ENCODE results near the gene CDR2L. TPM values are rescaled to one million over a fixed set of nuclear protein-coding genes. Genes with fewer than 3 reads are reported as not detected.
A peak's percentile ranks its signal among the peaks of the same experiment; 100 is the strongest.
"Not testable (repeated sequence)": the region's sequence is repeated elsewhere in the genome, so short reads cannot be mapped to it uniquely, and the experiment has no call there.

Gene CDR2L
- polyA plus RNA-seq, 3 donors: 0.05 TPM; not detected in 2

DNA sequence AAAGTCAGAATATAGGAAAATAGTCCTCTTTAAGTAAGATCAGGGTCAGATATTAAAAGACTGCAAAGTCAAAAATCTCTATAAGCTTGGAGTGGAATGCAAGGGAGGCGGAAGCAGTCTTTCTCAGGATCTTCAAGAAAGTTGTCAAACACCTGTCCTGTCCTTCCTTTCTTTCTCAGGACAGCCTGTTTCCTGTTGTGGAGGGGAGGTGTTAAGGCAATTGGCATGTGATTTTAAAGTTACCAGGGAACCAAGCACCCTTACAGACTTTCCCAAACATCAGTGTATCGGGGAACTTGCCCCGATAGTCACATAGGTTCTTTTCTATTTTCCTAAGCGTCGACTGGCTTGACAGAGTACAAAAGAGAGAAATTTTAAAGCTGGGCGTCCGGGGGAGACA lies 57.3 kb downstream of the CDR2L start:
- DNase-seq: no peak
- peaks cover 0 to 2% (median 0%) of the 10 kb centered on the region in 3 donors for H3K27me3 Mint-ChIP-seq (ENCODE audit: low read depth in 3 of 3)
- no peak overlapping the region for H3K4me3 ChIP-seq (replicated peaks in 1 of 3; ENCODE audit: low read depth in 2 of 3, low read length in 3 of 3)
- H3K4me2 ChIP-seq (replicated peaks; ENCODE audit: extremely low read depth, low read length, poor library complexity, severe bottlenecking): no peak overlapping the region
- no peak overlapping the region for H3K4me3 Mint-ChIP-seq
- H3K27ac Mint-ChIP-seq: peak overlapping the region in 1 of 7 donors; percentile 46
- no peaks in the 10 kb centered on the region for H3K9me3 ChIP-seq (replicated peaks in 1 of 2; ENCODE audit: control insufficient read depth in 1 of 2, insufficient read depth in 1 of 2, low read length in 2 of 2)
- H3K9ac ChIP-seq (ENCODE audit: insufficient read depth, low read length, poor library complexity, severe bottlenecking): no peak overlapping the region
- WGBS (ENCODE audit: insufficient coverage): no CpG with 5 or more reads among the region's 7 CpGs
- H3K27me3 ChIP-seq (ENCODE audit: control insufficient read depth in 2 of 2, insufficient read depth in 2 of 2, low read length in 2 of 2): no peaks in the 10 kb centered on the region
- TF ChIP-seq, protein P1, sequence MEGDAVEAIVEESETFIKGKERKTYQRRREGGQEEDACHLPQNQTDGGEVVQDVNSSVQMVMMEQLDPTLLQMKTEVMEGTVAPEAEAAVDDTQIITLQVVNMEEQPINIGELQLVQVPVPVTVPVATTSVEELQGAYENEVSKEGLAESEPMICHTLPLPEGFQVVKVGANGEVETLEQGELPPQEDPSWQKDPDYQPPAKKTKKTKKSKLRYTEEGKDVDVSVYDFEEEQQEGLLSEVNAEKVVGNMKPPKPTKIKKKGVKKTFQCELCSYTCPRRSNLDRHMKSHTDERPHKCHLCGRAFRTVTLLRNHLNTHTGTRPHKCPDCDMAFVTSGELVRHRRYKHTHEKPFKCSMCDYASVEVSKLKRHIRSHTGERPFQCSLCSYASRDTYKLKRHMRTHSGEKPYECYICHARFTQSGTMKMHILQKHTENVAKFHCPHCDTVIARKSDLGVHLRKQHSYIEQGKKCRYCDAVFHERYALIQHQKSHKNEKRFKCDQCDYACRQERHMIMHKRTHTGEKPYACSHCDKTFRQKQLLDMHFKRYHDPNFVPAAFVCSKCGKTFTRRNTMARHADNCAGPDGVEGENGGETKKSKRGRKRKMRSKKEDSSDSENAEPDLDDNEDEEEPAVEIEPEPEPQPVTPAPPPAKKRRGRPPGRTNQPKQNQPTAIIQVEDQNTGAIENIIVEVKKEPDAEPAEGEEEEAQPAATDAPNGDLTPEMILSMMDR (IDR thresholded peaks at IDR 0.05): no peak
- H3K9me3 Mint-ChIP-seq: peaks cover 0 to 2% (median 0%) of the 10 kb centered on the region in 7 donors
- peaks cover 32 to 36% of the 10 kb centered on the region in 2 donors for H3K36me3 Mint-ChIP-seq
- H3K27ac ChIP-seq (ENCODE audit: low read depth in 1 of 2, low read length in 2 of 2): no peak overlapping the region
- intact Hi-C loops (cut with micrococcal nuclease): loop anchor here (5.0 kb wide), 1 partner anchor 138 kb away; the partner anchor contains the start of gene SUMO2 (in 2 of the 2)
- H3K4me1 ChIP-seq (ENCODE audit: control insufficient read depth in 1 of 2, insufficient read depth in 2 of 2, low read length in 2 of 2): peaks cover 18 to 25% of the 10 kb centered on the region in 2 donors
- no peak overlapping the region for H2AFZ ChIP-seq (ENCODE audit: insufficient read depth, low read depth, low read length, poor library complexity, severe bottlenecking)
- peaks cover 28 to 35% of the 10 kb centered on the region in 2 donors for H3K36me3 ChIP-seq (replicated peaks in 1 of 2; ENCODE audit: control insufficient read depth in 1 of 2, insufficient read depth in 2 of 2, low read length in 2 of 2)
- peaks cover 23% of the 10 kb centered on the region for H3K4me1 Mint-ChIP-seq
- peaks cover 12% of the 10 kb centered on the region for H4K20me1 ChIP-seq (ENCODE audit: insufficient read depth, low read length)
- H3K79me2 ChIP-seq (ENCODE audit: insufficient read depth, low read length): peaks cover 41% of the 10 kb centered on the region

DNA sequence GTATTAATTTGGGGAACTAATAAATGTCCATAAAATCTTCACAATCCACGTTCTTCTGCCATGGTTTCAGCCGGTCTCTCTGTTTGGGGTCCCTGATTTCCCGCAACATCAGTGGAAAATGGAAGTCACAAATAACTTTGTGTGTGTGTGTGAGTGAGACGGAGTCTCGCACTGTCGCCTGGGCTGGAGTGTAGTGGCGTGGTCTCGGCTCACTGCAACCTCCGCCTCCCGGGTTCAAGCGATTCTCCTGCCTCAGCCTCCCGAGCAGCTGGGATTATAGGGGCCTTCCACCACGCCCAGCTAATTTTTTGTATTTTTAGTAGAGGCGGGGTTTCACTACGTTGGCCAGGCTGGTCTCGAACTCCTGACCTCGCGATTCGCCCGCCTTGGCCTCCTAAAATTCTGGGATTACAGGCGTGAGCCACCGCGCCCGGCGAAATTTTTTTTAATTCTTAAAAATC lies 58.5 kb downstream of the CDR2L start:
- Histone ChIP-seq H3K9ac (ENCODE audit: insufficient read depth, low read length, poor library complexity, severe bottlenecking) (peak overlapping the region; percentile 97), H3K4me1 (ENCODE audit: control insufficient read depth in 1 of 2, insufficient read depth in 2 of 2, low read length in 2 of 2) (peaks cover 18 to 25% of the 10 kb centered on the region in 2 donors), H3K36me3 (replicated peaks in 1 of 2; ENCODE audit: control insufficient read depth in 1 of 2, insufficient read depth in 2 of 2, low read length in 2 of 2) (peaks cover 26 to 34% of the 10 kb centered on the region in 2 donors), H2AFZ (ENCODE audit: insufficient read depth, low read depth, low read length, poor library complexity, severe bottlenecking) (peak overlapping the region; percentile 97), H3K79me2 (ENCODE audit: insufficient read depth, low read length) (peaks cover 41% of the 10 kb centered on the region), H4K20me1 (ENCODE audit: insufficient read depth, low read length) (peaks cover 12% of the 10 kb centered on the region), H3K27ac (ENCODE audit: low read depth in 1 of 2, low read length in 2 of 2) (peak overlapping the region; percentile 96), H3K4me2 (replicated peaks; ENCODE audit: extremely low read depth, low read length, poor library complexity, severe bottlenecking) (peak overlapping the region; percentile 88), H3K4me3 (replicated peaks in 1 of 3; ENCODE audit: low read depth in 2 of 3, low read length in 3 of 3) (peak overlapping the region; percentile 57 to 100 (median 97))
- H3K4me1 Mint-ChIP-seq: peaks cover 23% of the 10 kb centered on the region
- 22% methylated on average over 15 of the region's 25 CpGs for WGBS (ENCODE audit: insufficient coverage)
- DNase-seq; H3K9me3 ChIP-seq (replicated peaks in 1 of 2; ENCODE audit: control insufficient read depth in 1 of 2, insufficient read depth in 1 of 2, low read length in 2 of 2); H3K9me3 Mint-ChIP-seq; H3K27me3 ChIP-seq (ENCODE audit: control insufficient read depth in 2 of 2, insufficient read depth in 2 of 2, low read length in 2 of 2); H3K27me3 Mint-ChIP-seq (ENCODE audit: low read depth in 3 of 3): not testable (repeated sequence)
- peaks cover 20 to 35% of the 10 kb centered on the region in 2 donors for H3K36me3 Mint-ChIP-seq
- intact Hi-C loops (cut with micrococcal nuclease): loop anchor here (5.0 kb wide), 1 partner anchor 136 kb away; the partner anchor contains the start of gene SUMO2 (in 2 of the 2)
- H3K27ac Mint-ChIP-seq: peak overlapping the region; percentile 93 to 98 (median 97)
- H3K4me3 Mint-ChIP-seq: peak overlapping the region; percentile 92 to 94

All from CD14-positive monocyte (primary cell).